Measurements from ENCODE around the gene CHCHD6. TPM values are rescaled to one million over a fixed set of nuclear protein-coding genes. Genes with fewer than 3 reads are reported as not detected.

The CHCHD6 gene
- total and polyA plus RNA-seq, 4 donors: 2.0 to 5.1 (median 3.9) TPM

DNA sequence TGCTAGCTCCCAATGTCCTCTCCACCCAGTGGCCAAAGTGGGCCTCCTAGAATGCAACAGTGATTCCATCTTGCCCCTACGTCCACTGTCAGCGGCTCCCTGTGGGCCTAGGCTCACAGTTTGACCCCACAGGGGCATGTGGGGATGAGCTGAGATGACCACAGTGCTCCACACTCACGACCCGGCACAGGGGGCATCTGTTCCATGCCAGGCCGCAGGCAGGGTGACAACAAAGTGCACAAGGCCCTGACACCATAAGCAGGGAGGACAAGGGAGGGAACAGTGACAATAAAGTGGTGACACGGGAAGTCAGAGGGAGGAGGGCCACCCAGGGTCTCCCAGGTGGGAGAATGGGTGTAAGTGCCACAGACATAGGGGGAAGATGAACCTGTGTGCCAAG is 273.8 kb downstream of the CHCHD6 start:
- Histone ChIP-seq H3K4me1 (ENCODE audit: control insufficient read depth in 4 of 4, insufficient read depth in 4 of 4, low read length in 3 of 4) (peaks cover 0 to 7% (median 4%) of the 10 kb centered on the region in 4 donors), H3K9me3 (ENCODE audit: control insufficient read depth in 4 of 4, low read length in 3 of 4) (peaks cover 0 to 13% (median 4%) of the 10 kb centered on the region in 4 donors), H3K4me3 (ENCODE audit: low read depth in 1 of 3, low read length in 3 of 3) (no peak overlapping the region), H3K27ac (ENCODE audit: low read depth in 1 of 2, low read length in 2 of 2) (no peak overlapping the region), H3K9ac (ENCODE audit: low read depth in 1 of 2, low read length in 2 of 2) (no peak overlapping the region), H3K27me3 (ENCODE audit: control insufficient read depth in 4 of 4, insufficient read depth in 4 of 4, low read length in 3 of 4) (no peaks in the 10 kb centered on the region), H3K36me3 (ENCODE audit: control insufficient read depth in 4 of 4, insufficient read depth in 3 of 4, low read depth in 1 of 4, low read length in 3 of 4) (no peaks in the 10 kb centered on the region)
- TF ChIP-seq SP1 (IDR thresholded peaks at IDR 0.05) (no peak), EGR1 (IDR thresholded peaks at IDR 0.05; ENCODE audit: low read depth in 2 of 2) (no peak), YY1 (IDR thresholded peaks at IDR 0.05) (no peak), HNF4A (conservative IDR thresholded peaks at IDR 0.05) (no peak)
- TF ChIP-seq, protein P1, sequence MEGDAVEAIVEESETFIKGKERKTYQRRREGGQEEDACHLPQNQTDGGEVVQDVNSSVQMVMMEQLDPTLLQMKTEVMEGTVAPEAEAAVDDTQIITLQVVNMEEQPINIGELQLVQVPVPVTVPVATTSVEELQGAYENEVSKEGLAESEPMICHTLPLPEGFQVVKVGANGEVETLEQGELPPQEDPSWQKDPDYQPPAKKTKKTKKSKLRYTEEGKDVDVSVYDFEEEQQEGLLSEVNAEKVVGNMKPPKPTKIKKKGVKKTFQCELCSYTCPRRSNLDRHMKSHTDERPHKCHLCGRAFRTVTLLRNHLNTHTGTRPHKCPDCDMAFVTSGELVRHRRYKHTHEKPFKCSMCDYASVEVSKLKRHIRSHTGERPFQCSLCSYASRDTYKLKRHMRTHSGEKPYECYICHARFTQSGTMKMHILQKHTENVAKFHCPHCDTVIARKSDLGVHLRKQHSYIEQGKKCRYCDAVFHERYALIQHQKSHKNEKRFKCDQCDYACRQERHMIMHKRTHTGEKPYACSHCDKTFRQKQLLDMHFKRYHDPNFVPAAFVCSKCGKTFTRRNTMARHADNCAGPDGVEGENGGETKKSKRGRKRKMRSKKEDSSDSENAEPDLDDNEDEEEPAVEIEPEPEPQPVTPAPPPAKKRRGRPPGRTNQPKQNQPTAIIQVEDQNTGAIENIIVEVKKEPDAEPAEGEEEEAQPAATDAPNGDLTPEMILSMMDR (IDR thresholded peaks at IDR 0.05; ENCODE audit: low read depth, low read length, missing input control): no peak
- no peak for DNase-seq (ENCODE audit: low spot score)
- WGBS: 92% methylated on average over 6 of the region's 6 CpGs

DNA sequence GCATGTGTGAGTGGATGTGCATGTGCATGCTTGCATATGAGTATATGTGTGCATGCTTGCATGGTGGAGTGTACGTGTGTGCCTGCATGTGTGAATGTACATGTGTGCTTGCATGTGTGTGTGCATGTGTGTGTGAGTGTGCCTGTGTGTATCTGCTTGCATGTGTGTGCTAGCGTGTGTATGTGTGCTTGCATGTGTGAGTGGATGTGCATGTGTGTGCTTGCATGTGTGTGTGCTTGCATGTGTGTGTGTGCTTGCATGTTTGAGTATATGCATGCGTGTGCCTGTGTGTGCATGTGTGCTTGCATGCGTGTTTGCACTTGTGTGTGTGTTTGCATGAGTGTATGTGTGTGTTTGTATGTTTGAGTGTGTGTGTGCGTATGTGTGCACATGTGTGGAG is 274.3 kb downstream of the CHCHD6 start:
- H3K27ac ChIP-seq (ENCODE audit: low read depth in 1 of 2, low read length in 2 of 2): no peak overlapping the region
- H3K27me3 ChIP-seq (ENCODE audit: control insufficient read depth in 4 of 4, insufficient read depth in 4 of 4, low read length in 3 of 4): no peaks in the 10 kb centered on the region
- H3K9me3 ChIP-seq (ENCODE audit: control insufficient read depth in 4 of 4, low read length in 3 of 4): peaks cover 0 to 13% (median 4%) of the 10 kb centered on the region in 4 donors
- H3K4me3 ChIP-seq (ENCODE audit: low read depth in 1 of 3, low read length in 3 of 3): no peak overlapping the region
- no peak overlapping the region for H3K9ac ChIP-seq (ENCODE audit: low read depth in 1 of 2, low read length in 2 of 2)
- no peak for DNase-seq (ENCODE audit: low spot score)
- no peak for TF ChIP-seq SP1 (IDR thresholded peaks at IDR 0.05)
- TF ChIP-seq GABPA (IDR thresholded peaks at IDR 0.05 in 1 of 2, conservative IDR thresholded peaks at IDR 0.05 in 1 of 2): no peak
- TF ChIP-seq, protein P2, sequence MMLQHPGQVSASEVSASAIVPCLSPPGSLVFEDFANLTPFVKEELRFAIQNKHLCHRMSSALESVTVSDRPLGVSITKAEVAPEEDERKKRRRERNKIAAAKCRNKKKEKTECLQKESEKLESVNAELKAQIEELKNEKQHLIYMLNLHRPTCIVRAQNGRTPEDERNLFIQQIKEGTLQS (IDR thresholded peaks at IDR 0.05): no peak
- TF ChIP-seq, protein P3, sequence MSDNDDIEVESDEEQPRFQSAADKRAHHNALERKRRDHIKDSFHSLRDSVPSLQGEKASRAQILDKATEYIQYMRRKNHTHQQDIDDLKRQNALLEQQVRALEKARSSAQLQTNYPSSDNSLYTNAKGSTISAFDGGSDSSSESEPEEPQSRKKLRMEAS (IDR thresholded peaks at IDR 0.05): no peak
- TF ChIP-seq FOXA2 (IDR thresholded peaks at IDR 0.05): no peak
- TF ChIP-seq RXRA (IDR thresholded peaks at IDR 0.05): no peak
- TF ChIP-seq, protein P1 (IDR thresholded peaks at IDR 0.05; ENCODE audit: low read depth, low read length, missing input control): no peak
- TF ChIP-seq FOXA1 (IDR thresholded peaks at IDR 0.05): no peak
- no peak for TF ChIP-seq HNF4A (conservative IDR thresholded peaks at IDR 0.05)
- TF ChIP-seq, protein P4, sequence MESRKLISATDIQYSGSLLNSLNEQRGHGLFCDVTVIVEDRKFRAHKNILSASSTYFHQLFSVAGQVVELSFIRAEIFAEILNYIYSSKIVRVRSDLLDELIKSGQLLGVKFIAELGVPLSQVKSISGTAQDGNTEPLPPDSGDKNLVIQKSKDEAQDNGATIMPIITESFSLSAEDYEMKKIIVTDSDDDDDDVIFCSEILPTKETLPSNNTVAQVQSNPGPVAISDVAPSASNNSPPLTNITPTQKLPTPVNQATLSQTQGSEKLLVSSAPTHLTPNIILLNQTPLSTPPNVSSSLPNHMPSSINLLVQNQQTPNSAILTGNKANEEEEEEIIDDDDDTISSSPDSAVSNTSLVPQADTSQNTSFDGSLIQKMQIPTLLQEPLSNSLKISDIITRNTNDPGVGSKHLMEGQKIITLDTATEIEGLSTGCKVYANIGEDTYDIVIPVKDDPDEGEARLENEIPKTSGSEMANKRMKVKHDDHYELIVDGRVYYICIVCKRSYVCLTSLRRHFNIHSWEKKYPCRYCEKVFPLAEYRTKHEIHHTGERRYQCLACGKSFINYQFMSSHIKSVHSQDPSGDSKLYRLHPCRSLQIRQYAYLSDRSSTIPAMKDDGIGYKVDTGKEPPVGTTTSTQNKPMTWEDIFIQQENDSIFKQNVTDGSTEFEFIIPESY (IDR thresholded peaks at IDR 0.05): no peak
- TF ChIP-seq TAF1 (conservative IDR thresholded peaks at IDR 0.05): no peak
- TF ChIP-seq, protein P5, sequence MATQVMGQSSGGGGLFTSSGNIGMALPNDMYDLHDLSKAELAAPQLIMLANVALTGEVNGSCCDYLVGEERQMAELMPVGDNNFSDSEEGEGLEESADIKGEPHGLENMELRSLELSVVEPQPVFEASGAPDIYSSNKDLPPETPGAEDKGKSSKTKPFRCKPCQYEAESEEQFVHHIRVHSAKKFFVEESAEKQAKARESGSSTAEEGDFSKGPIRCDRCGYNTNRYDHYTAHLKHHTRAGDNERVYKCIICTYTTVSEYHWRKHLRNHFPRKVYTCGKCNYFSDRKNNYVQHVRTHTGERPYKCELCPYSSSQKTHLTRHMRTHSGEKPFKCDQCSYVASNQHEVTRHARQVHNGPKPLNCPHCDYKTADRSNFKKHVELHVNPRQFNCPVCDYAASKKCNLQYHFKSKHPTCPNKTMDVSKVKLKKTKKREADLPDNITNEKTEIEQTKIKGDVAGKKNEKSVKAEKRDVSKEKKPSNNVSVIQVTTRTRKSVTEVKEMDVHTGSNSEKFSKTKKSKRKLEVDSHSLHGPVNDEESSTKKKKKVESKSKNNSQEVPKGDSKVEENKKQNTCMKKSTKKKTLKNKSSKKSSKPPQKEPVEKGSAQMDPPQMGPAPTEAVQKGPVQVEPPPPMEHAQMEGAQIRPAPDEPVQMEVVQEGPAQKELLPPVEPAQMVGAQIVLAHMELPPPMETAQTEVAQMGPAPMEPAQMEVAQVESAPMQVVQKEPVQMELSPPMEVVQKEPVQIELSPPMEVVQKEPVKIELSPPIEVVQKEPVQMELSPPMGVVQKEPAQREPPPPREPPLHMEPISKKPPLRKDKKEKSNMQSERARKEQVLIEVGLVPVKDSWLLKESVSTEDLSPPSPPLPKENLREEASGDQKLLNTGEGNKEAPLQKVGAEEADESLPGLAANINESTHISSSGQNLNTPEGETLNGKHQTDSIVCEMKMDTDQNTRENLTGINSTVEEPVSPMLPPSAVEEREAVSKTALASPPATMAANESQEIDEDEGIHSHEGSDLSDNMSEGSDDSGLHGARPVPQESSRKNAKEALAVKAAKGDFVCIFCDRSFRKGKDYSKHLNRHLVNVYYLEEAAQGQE (IDR thresholded peaks at IDR 0.05): no peak
- TF ChIP-seq EGR1 (IDR thresholded peaks at IDR 0.05; ENCODE audit: low read depth in 2 of 2): no peak
- no peak for TF ChIP-seq HNF4G (IDR thresholded peaks at IDR 0.05)
- TF ChIP-seq YY1 (IDR thresholded peaks at IDR 0.05): no peak
- WGBS: 91% methylated on average over 5 of the region's 5 CpGs
- H3K36me3 ChIP-seq (ENCODE audit: control insufficient read depth in 4 of 4, insufficient read depth in 3 of 4, low read depth in 1 of 4, low read length in 3 of 4): no peaks in the 10 kb centered on the region
- peaks cover 0 to 7% (median 4%) of the 10 kb centered on the region in 4 donors for H3K4me1 ChIP-seq (ENCODE audit: control insufficient read depth in 4 of 4, insufficient read depth in 4 of 4, low read length in 3 of 4)

Measured in liver (tissue), 9 donors.